Mucosa of stomach (tissue), 1 donor: ENCODE data around the gene DBF4B.
"Not testable (repeated sequence)": the region's sequence is repeated elsewhere in the genome, so short reads cannot be mapped to it uniquely, and the experiment has no call there.

Source experiments
- H3K27me3 ChIP-seq: one replicate; pipeline ENCODE4 v1.7.0; 2013; ENCODE audit warnings: mild to moderate bottlenecking, low read length; ENCODE audit not compliant: control insufficient read depth, insufficient read depth
- H3K36me3 ChIP-seq: one replicate; pipeline ENCODE4 v1.7.0; 2013; ENCODE audit warnings: low read length; ENCODE audit not compliant: control insufficient read depth, insufficient read depth
- H3K4me1 ChIP-seq: one replicate; pipeline ENCODE4 v1.7.0; 2013; ENCODE audit warnings: mild to moderate bottlenecking, low read length; ENCODE audit not compliant: control insufficient read depth, insufficient read depth
- H3K4me3 ChIP-seq: one replicate; pipeline ENCODE4 v1.7.0; 2013; ENCODE audit warnings: low read length
- H3K9ac ChIP-seq: one replicate; pipeline ENCODE4 v1.7.0; 2013; ENCODE audit warnings: mild to moderate bottlenecking, low read length, moderate library complexity
- H3K9me3 ChIP-seq: one replicate; pipeline ENCODE4 v1.7.0; 2013; ENCODE audit warnings: mild to moderate bottlenecking, low read length, moderate library complexity; ENCODE audit not compliant: control insufficient read depth
- donor health status: Pancreatic carcinoma.

DBF4B gene, protein sequence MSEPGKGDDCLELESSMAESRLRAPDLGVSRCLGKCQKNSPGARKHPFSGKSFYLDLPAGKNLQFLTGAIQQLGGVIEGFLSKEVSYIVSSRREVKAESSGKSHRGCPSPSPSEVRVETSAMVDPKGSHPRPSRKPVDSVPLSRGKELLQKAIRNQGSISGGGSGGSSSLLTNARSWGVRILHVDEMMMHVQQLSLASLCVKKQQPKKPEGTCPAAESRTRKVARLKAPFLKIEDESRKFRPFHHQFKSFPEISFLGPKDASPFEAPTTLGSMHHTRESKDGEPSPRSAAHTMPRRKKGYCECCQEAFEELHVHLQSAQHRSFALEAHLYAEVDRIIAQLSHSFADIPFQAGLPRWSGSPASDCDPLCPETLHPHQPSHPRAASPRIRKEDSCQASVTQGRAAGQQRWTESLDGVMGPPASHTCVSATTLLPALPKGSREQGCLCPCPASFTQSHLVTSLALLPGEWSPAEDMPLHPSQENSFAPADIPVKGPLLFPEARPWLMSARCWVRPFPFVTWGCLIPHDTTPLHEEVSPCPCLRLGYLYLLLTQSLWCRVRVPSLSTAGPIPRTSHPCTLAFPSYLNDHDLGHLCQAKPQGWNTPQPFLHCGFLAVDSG

GRCh38 chr17:44708401-44709263 is at the start of gene DBF4B:
Gene DBF4B, plus strand, starts transcription at chr17:44708665. Its CDS starts 156 bp downstream, at chr17:44708821.
- peak within 1 kb of the TSS; percentile 85 for H3K4me3 ChIP-seq
- peak within 1 kb of the TSS; percentile 73 for H3K9ac ChIP-seq
- H3K27me3 ChIP-seq, result no peaks in the 10 kb centered on the region
- peaks cover 12% of the 10 kb centered on the region for H3K4me1 ChIP-seq
- H3K9me3 ChIP-seq, result no peaks in the 10 kb centered on the region
- no peaks in the 10 kb centered on the region for H3K36me3 ChIP-seq

DNA sequence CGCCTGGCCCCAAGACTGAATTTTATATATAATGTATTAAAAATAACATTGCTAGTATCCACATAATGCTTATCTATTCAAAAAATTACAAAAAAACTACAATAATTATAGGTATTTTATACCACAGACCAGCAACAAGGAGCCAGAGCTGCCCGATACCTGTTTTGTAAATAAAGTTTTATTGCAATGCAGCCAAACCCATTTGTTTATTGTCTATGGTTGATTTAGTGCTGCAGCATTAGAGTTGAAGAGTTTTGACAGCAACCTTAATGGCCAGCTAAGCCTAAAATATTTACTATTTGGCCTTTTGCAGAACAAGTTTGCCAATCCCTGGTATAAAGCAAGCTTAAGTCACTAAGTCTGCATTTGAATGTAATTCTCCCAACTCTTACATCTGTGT is 46.6 kb upstream of the DBF4B start:
- peaks cover 8% of the 10 kb centered on the region for H3K27me3 ChIP-seq
- H3K9ac ChIP-seq, result no peak overlapping the region
- no peak overlapping the region for H3K4me3 ChIP-seq
- H3K9me3 ChIP-seq, result no peaks in the 10 kb centered on the region
- H3K36me3 ChIP-seq, result no peaks in the 10 kb centered on the region
- no peaks in the 10 kb centered on the region for H3K4me1 ChIP-seq

DNA sequence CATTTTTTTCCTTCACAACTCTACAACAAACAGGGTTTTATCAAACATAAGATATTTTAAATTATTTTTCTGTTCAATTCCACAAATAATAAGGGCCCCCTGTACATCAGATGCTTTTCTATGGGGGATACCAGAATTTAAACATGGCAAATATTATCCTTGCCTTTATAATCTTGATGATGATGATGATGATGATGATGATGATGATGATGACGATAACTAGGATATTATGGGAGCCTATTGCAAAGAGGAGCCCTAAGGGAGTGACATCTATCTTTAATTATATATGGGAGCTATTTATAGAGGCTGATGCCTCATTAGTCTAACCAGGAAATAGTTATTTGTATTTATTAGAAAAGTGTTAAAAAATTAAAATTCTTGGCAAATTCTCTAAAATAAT is 45.4 kb upstream of the DBF4B start:
- Histone ChIP-seq H3K4me3 (no peak overlapping the region), H3K9ac (no peak overlapping the region), H3K9me3 (no peaks in the 10 kb centered on the region), H3K4me1 (no peaks in the 10 kb centered on the region), H3K36me3 (no peaks in the 10 kb centered on the region), H3K27me3 (no peaks in the 10 kb centered on the region)

DNA sequence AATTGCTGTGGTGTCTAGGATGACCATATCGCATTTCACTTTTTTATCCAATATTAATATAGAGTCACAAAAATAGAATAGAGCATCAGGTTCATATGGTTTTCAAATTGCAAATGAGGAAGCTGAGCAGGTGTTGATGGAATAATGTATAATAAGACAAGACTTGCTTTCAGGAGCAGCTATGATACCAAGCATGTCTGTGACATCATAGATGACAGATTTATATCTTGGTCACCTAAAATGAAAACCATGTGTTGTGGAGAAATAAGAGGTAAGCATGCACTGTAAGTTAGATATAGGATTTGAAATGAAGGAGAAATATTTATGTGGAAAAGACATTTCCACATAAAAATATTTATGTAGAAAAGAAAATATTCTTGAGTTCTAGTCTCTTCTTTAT is 43.6 kb upstream of the DBF4B start:
- no peaks in the 10 kb centered on the region for H3K27me3 ChIP-seq
- no peaks in the 10 kb centered on the region for H3K9me3 ChIP-seq
- no peaks in the 10 kb centered on the region for H3K4me1 ChIP-seq
- H3K4me3 ChIP-seq, result no peak overlapping the region
- no peak overlapping the region for H3K9ac ChIP-seq
- no peaks in the 10 kb centered on the region for H3K36me3 ChIP-seq

DNA sequence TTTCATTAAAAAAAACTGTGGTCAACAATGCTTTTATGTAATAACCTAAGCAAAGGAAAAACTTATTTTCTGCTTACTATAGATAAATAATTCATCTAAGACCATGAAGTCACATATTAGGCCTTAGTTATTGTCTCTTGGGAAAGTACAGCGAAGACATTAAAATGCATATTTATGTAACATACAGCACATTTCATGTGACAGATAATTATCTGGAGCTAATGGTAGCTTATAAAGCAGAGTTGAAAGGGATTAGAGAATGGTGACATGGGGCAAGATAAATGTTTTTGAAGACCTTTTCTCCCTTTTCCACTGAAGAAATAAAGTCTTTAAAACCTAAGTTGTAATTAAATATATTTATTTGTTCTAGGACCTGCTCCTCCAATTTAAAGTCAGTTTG is 42.5 kb upstream of the DBF4B start:
- no peak overlapping the region for H3K9ac ChIP-seq
- no peaks in the 10 kb centered on the region for H3K9me3 ChIP-seq
- no peaks in the 10 kb centered on the region for H3K4me1 ChIP-seq
- no peak overlapping the region for H3K4me3 ChIP-seq
- H3K27me3 ChIP-seq, result no peaks in the 10 kb centered on the region
- no peaks in the 10 kb centered on the region for H3K36me3 ChIP-seq

- no peaks in the 10 kb centered on the region for H3K9me3 ChIP-seq
- H3K27me3 ChIP-seq, result no peaks in the 10 kb centered on the region
- no peak overlapping the region for H3K4me3 ChIP-seq
- H3K9ac ChIP-seq, result no peak overlapping the region
- no peaks in the 10 kb centered on the region for H3K36me3 ChIP-seq
- no peaks in the 10 kb centered on the region for H3K4me1 ChIP-seq
Measured at GRCh38 chr17:44672479-44673093, 35.9 kb upstream of the DBF4B start.

DNA sequence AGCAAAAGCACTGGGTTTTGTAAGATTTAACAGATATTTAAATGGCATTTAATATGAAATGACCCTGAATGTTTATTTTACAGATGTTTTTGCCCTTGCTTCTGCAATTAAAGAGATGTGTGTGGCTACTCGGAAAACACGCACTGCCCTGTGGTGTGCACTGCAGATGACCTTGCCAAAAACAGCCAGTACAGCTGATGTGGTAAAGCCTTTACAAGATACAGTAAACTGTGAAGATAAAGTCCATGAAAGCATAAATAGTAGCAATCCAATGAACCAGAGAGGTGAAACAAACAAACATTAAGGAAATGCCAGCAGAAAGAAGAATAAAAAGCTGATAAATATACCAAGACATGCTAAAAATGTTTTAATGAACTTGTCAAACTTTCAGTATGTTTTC is 34.6 kb upstream of the DBF4B start:
- Histone ChIP-seq H3K4me3 (no peak overlapping the region), H3K9ac (no peak overlapping the region), H3K27me3 (no peaks in the 10 kb centered on the region), H3K4me1 (no peaks in the 10 kb centered on the region), H3K36me3 (no peaks in the 10 kb centered on the region), H3K9me3 (no peaks in the 10 kb centered on the region)

DNA sequence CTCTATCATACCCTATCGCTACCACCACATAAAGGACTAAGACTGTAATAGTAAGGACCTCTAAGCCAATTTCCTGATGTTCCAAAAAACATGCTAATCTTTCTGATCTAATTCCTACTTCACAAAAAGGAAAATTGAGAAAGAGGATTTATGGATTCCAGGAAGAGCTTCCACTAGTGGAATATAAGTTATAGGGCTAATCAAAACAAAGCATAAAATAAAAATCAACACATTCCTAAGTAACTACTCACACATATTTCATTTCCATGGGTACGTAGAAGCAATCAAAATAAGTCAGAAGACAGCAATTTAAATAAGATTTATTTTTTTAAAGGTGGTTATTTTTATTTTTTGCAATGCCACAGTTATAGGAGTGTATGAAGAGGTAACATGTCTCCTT is 31.3 kb upstream of the DBF4B start:
- no peaks in the 10 kb centered on the region for H3K4me1 ChIP-seq
- no peak overlapping the region for H3K4me3 ChIP-seq
- no peaks in the 10 kb centered on the region for H3K36me3 ChIP-seq

DNA sequence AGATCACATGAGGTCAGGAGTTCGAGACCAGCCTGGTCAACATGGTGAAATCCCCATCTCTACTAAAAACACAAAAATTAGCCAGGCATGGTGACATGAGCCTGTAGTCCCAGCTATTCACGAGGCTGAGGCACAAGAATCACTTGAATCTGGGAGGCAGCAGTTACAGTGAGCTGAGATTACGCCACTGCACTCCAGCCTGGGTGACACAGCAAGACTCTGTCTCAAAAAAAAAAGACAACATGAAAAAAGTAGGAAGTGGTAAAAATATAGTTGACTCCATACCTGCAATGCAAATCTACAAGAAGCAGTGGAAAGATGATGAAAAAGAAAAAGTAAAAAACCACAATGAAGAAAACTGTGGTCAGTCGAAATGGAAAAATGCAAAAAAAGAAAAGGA is 25.2 kb upstream of the DBF4B start:
- not testable (repeated sequence) for H3K36me3 ChIP-seq

More for the DNA sequence above, 31.3 kb upstream of the DBF4B start:
- Histone ChIP-seq H3K27me3 (no peaks in the 10 kb centered on the region), H3K9me3 (no peaks in the 10 kb centered on the region), H3K9ac (no peak overlapping the region)

GRCh38 chr17:44687756-44688155 is 20.7 kb upstream of the DBF4B start:
- Histone ChIP-seq H3K9ac (no peak overlapping the region), H3K4me3 (no peak overlapping the region), H3K27me3 (no peaks in the 10 kb centered on the region)

More for the DNA sequence above, 25.2 kb upstream of the DBF4B start:
- H3K4me1 ChIP-seq, H3K4me3 ChIP-seq, H3K9me3 ChIP-seq, H3K9ac ChIP-seq, H3K27me3 ChIP-seq: not testable (repeated sequence)

DNA sequence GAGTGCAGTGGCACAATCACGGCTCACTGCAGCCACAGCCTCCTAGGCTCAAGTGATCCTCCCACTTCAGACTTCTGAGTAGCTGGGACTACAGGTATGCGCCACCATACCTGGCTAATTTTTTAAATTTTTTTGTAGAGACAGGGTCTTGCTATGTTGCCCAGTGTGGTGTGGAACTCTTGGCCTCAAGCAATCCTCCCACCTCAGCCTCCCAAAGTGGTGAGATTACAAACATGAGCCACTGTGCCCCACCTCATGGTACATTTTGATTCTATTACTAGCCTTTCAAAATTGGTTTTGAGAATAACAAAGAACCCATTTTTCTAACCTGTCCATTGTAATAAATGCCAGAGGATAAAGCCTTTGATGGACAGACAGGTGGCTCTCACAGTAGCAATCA is 20.3 kb upstream of the DBF4B start:
- Histone ChIP-seq H3K27me3 (no peaks in the 10 kb centered on the region), H3K36me3 (no peaks in the 10 kb centered on the region), H3K4me3 (no peak overlapping the region), H3K9ac (no peak overlapping the region), H3K4me1 (no peaks in the 10 kb centered on the region), H3K9me3 (no peaks in the 10 kb centered on the region)

More at GRCh38 chr17:44687756-44688155, 20.7 kb upstream of the DBF4B start:
- no peaks in the 10 kb centered on the region for H3K4me1 ChIP-seq
- H3K9me3 ChIP-seq, result no peaks in the 10 kb centered on the region
- H3K36me3 ChIP-seq, result no peaks in the 10 kb centered on the region
